HEK293 (cell line): Measurements from ENCODE around the gene FSTL5.

Experiments
- CTCF ChIA-PET: fragments of 350-600 bp; formaldehyde crosslinking; extraction: SDS; loops from one replicate; lab custom pipeline; 2021; ENCODE audit warnings: antibody characterized with exemption; lab: Yijun Ruan, JAX
- POLR2A ChIA-PET: fragments of 300-600 bp; formaldehyde crosslinking; extraction: SDS; loops from one replicate; lab custom pipeline; 2020; ENCODE audit warnings: antibody characterized with exemption, inconsistent platforms; lab: Yijun Ruan, JAX
- H3K27ac ChIP-seq: fragments of 200-500 bp; sonication (Bioruptor generic); 2 replicates; pipeline ENCODE4 v1.5.1; 2014; ENCODE audit warnings: low read depth, low read length, control low read depth, inconsistent platforms; ENCODE audit errors: extremely low read depth
- H3K36me3 ChIP-seq, 2 experiments: fragments of 200-500 bp in 1 of 2; sonication (Bioruptor generic) in 1 of 2; 1 replicate in 1 of 2; 2 replicates in 1 of 2; pipeline ENCODE4 v1.5.1; 2014 to 2017; ENCODE audit warnings: inconsistent platforms in 2 of 2, low read length in 2 of 2; ENCODE audit not compliant: control insufficient read depth in 2 of 2, insufficient read depth in 1 of 2
- H3K4me1 ChIP-seq: fragments of 200-500 bp; sonication (Bioruptor generic); 2 replicates; pipeline ENCODE4 v1.5.1; 2014; ENCODE audit warnings: mild to moderate bottlenecking, low read length, inconsistent platforms; ENCODE audit not compliant: control insufficient read depth, insufficient read depth
- H3K4me3 ChIP-seq: 2 replicates; pipeline ENCODE4 v1.5.1; 2011; ENCODE audit warnings: low read depth, mild to moderate bottlenecking, control low read depth, low read length, moderate library complexity
- H3K9me3 ChIP-seq: fragments of 200-500 bp; sonication (Bioruptor generic); 2 replicates; pipeline ENCODE4 v1.5.1; 2014; ENCODE audit warnings: low read depth, low read length, inconsistent platforms; ENCODE audit not compliant: control insufficient read depth, insufficient read depth
- GLI2 ChIP-seq: fragments of 450-650 bp; formaldehyde crosslinking; IDR thresholded peaks from 2 replicates; pipeline ENCODE4; 2017; ENCODE audit warnings: missing biosample characterization, missing genetic modification characterization, low read depth, borderline replicate concordance
- PRDM1 ChIP-seq: fragments of 450-650 bp; formaldehyde crosslinking; IDR thresholded peaks from 2 replicates; pipeline ENCODE4; 2016; ENCODE audit warnings: missing biosample characterization, missing genetic modification characterization
- ZNF138 ChIP-seq: fragments of 450-650 bp; formaldehyde crosslinking; IDR thresholded peaks from 2 replicates; pipeline ENCODE4 v1.5.1; 2016; ENCODE audit warnings: missing biosample characterization, missing genetic modification characterization, borderline replicate concordance
- ZNF146 ChIP-seq: fragments of 450-650 bp; formaldehyde crosslinking; IDR thresholded peaks from 2 replicates; pipeline ENCODE4 v1.5.1; 2016; ENCODE audit warnings: missing biosample characterization, missing genetic modification characterization
- ZNF175 ChIP-seq: fragments of 450-650 bp; formaldehyde crosslinking; IDR thresholded peaks from 2 replicates; pipeline ENCODE4 v1.5.1; 2016; ENCODE audit warnings: missing biosample characterization, missing genetic modification characterization
- ZNF19 ChIP-seq: fragments of 450-650 bp; formaldehyde crosslinking; IDR thresholded peaks from 2 replicates; pipeline ENCODE4; 2016; ENCODE audit warnings: missing biosample characterization, missing genetic modification characterization, low read depth
- ZNF24 ChIP-seq: fragments of 450-650 bp; formaldehyde crosslinking; IDR thresholded peaks from 2 replicates; pipeline ENCODE4 v1.5.1; 2016; ENCODE audit warnings: missing biosample characterization, missing genetic modification characterization
- ZNF501 ChIP-seq: fragments of 450-650 bp; formaldehyde crosslinking; IDR thresholded peaks from 2 replicates; pipeline ENCODE4 v1.5.1; 2016; ENCODE audit warnings: missing biosample characterization, missing genetic modification characterization
- ZNF658 ChIP-seq: fragments of 450-650 bp; formaldehyde crosslinking; IDR thresholded peaks from 2 replicates; pipeline ENCODE4; 2016; ENCODE audit warnings: missing biosample characterization, missing genetic modification characterization
- ZNF660 ChIP-seq: fragments of 450-650 bp; IDR thresholded peaks from 2 replicates; pipeline ENCODE4 v1.5.1; 2018; ENCODE audit warnings: missing biosample characterization, mild to moderate bottlenecking, missing genetic modification characterization
- ZNF664 ChIP-seq: fragments of 450-650 bp; formaldehyde crosslinking; IDR thresholded peaks from 2 replicates; pipeline ENCODE4 v1.5.1; 2016; ENCODE audit warnings: missing biosample characterization, missing genetic modification characterization
- ZNF777 ChIP-seq: fragments of 450-650 bp; formaldehyde crosslinking; IDR thresholded peaks from 2 replicates; pipeline ENCODE4 v1.5.1; 2017; ENCODE audit warnings: missing biosample characterization, missing genetic modification characterization, borderline replicate concordance
- ZNF843 ChIP-seq: fragments of 450-650 bp; formaldehyde crosslinking; IDR thresholded peaks from 2 replicates; pipeline ENCODE4 v1.5.1; 2016; ENCODE audit warnings: missing biosample characterization, missing genetic modification characterization
- TF ChIP-seq, protein P1 (sequence below): fragments of 450-650 bp; formaldehyde crosslinking; conservative IDR thresholded peaks from 2 replicates; pipeline ENCODE4 v1.5.1; 2016; ENCODE audit warnings: low read depth, missing biosample characterization, missing genetic modification characterization
- TF ChIP-seq, protein P2 (sequence below): fragments of 450-650 bp; formaldehyde crosslinking; IDR thresholded peaks from 2 replicates; pipeline ENCODE4 v1.5.1; 2017; ENCODE audit warnings: missing biosample characterization, missing genetic modification characterization
- TF ChIP-seq, protein P3 (sequence below): fragments of 450-650 bp; formaldehyde crosslinking; IDR thresholded peaks from 2 replicates; pipeline ENCODE4 v1.5.0; 2017; ENCODE audit warnings: missing biosample characterization, missing genetic modification characterization, borderline replicate concordance
- TF ChIP-seq, protein P4 (sequence below): fragments of 450-650 bp; formaldehyde crosslinking; IDR thresholded peaks from 2 replicates; pipeline ENCODE4 v1.5.1; 2016; ENCODE audit warnings: missing biosample characterization, missing genetic modification characterization, low read depth
- TF ChIP-seq, protein P5 (sequence below): fragments of 450-650 bp; formaldehyde crosslinking; IDR thresholded peaks from 2 replicates; pipeline ENCODE4 v1.5.1; 2016; ENCODE audit warnings: missing biosample characterization, missing genetic modification characterization, borderline replicate concordance

Gene FSTL5

DNA sequence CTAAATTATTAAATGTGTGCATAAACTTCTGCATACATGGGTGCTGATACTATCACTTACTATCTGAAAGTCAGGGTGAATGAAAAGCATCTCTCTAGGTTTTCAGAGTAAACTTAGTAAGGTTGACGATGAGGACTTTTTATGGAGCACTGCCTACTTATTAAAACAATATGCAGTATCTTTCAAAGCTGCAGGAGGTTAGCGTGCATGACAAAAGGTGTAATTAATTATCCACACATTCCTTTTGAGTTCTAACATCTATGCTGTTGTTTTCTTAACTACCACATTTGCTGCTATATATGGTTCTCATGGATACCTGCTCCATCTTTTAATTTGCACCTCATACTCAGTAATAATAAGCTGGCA lies 256.2 kb downstream of the FSTL5 start (continued):
- TF ChIP-seq, protein P1, sequence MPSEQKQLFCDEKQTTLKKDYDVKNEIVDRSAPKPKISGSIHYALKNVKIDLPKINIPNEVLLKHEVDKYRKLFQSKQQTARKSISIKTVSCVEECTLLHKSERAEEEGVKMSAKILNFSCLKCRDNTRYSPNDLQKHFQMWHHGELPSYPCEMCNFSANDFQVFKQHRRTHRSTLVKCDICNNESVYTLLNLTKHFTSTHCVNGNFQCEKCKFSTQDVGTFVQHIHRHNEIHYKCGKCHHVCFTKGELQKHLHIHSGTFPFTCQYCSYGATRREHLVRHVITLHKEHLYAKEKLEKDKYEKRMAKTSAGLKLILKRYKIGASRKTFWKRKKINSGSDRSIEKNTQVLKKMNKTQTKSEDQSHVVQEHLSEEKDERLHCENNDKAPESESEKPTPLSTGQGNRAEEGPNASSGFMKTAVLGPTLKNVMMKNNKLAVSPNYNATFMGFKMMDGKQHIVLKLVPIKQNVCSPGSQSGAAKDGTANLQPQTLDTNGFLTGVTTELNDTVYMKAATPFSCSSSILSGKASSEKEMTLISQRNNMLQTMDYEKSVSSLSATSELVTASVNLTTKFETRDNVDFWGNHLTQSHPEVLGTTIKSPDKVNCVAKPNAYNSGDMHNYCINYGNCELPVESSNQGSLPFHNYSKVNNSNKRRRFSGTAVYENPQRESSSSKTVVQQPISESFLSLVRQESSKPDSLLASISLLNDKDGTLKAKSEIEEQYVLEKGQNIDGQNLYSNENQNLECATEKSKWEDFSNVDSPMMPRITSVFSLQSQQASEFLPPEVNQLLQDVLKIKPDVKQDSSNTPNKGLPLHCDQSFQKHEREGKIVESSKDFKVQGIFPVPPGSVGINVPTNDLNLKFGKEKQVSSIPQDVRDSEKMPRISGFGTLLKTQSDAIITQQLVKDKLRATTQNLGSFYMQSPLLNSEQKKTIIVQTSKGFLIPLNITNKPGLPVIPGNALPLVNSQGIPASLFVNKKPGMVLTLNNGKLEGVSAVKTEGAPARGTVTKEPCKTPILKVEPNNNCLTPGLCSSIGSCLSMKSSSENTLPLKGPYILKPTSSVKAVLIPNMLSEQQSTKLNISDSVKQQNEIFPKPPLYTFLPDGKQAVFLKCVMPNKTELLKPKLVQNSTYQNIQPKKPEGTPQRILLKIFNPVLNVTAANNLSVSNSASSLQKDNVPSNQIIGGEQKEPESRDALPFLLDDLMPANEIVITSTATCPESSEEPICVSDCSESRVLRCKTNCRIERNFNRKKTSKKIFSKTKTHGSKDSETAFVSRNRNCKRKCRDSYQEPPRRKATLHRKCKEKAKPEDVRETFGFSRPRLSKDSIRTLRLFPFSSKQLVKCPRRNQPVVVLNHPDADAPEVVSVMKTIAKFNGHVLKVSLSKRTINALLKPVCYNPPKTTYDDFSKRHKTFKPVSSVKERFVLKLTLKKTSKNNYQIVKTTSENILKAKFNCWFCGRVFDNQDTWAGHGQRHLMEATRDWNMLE (tag by site-specific recombination) = no peak
- TF ChIP-seq ZNF138 = no peak
- no peak for TF ChIP-seq ZNF660
- TF ChIP-seq ZNF664 (tag by site-specific recombination) = no peak
- TF ChIP-seq, protein P2, sequence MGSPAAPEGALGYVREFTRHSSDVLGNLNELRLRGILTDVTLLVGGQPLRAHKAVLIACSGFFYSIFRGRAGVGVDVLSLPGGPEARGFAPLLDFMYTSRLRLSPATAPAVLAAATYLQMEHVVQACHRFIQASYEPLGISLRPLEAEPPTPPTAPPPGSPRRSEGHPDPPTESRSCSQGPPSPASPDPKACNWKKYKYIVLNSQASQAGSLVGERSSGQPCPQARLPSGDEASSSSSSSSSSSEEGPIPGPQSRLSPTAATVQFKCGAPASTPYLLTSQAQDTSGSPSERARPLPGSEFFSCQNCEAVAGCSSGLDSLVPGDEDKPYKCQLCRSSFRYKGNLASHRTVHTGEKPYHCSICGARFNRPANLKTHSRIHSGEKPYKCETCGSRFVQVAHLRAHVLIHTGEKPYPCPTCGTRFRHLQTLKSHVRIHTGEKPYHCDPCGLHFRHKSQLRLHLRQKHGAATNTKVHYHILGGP (tag by site-specific recombination) = no peak
- no peak for TF ChIP-seq ZNF658 (tag by site-specific recombination)
- TF ChIP-seq, protein P3, sequence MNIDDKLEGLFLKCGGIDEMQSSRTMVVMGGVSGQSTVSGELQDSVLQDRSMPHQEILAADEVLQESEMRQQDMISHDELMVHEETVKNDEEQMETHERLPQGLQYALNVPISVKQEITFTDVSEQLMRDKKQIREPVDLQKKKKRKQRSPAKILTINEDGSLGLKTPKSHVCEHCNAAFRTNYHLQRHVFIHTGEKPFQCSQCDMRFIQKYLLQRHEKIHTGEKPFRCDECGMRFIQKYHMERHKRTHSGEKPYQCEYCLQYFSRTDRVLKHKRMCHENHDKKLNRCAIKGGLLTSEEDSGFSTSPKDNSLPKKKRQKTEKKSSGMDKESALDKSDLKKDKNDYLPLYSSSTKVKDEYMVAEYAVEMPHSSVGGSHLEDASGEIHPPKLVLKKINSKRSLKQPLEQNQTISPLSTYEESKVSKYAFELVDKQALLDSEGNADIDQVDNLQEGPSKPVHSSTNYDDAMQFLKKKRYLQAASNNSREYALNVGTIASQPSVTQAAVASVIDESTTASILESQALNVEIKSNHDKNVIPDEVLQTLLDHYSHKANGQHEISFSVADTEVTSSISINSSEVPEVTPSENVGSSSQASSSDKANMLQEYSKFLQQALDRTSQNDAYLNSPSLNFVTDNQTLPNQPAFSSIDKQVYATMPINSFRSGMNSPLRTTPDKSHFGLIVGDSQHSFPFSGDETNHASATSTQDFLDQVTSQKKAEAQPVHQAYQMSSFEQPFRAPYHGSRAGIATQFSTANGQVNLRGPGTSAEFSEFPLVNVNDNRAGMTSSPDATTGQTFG (tag by site-specific recombination) = no peak
- no peak for TF ChIP-seq ZNF175 (tag by site-specific recombination)

DNA sequence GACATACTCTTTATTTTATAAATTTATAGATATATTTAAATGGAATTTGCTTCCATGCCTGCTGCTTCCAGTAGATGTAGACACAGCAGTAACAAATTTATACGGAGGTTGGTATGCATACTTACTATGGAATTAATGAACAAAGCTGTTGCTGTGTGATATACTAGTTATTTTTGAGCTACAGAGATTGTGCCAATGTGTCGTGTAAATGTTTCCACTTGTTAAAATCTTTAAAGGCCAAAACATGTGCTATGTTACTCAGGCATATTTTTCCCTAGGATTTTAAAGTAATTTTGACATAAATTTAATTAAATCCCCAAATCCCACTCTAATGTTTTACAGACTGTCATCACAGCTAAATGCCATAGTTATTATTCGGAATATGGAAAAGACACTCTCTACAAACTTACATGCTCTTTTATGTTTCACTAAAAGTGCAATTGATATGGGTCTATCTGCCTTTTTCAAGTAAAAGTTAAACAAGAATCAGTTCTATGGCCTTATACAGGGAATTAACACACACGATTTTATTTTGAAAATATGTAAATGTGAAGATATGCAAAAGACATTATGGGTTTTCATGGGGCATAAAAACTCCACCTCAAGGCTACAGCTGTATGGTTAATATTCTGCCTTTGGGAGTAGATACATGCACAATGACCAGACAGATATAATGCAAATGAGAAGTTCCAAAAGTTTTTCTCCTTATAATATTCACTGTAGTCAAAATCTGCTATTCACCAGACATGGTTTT lies 256.8 kb downstream of the FSTL5 start:
- POLR2A ChIA-PET = no interaction called here
- TF ChIP-seq PRDM1 (tag by site-specific recombination) = no peak
- no peak for TF ChIP-seq ZNF777 (tag by site-specific recombination)
- H3K27ac ChIP-seq = no peak overlapping the region
- CTCF ChIA-PET = no interaction called here
- no peak overlapping the region for H3K4me3 ChIP-seq
- no peaks in the 10 kb centered on the region for H3K4me1 ChIP-seq
- no peaks in the 10 kb centered on the region for H3K9me3 ChIP-seq
- H3K36me3 ChIP-seq = no peaks in the 10 kb centered on the region

DNA sequence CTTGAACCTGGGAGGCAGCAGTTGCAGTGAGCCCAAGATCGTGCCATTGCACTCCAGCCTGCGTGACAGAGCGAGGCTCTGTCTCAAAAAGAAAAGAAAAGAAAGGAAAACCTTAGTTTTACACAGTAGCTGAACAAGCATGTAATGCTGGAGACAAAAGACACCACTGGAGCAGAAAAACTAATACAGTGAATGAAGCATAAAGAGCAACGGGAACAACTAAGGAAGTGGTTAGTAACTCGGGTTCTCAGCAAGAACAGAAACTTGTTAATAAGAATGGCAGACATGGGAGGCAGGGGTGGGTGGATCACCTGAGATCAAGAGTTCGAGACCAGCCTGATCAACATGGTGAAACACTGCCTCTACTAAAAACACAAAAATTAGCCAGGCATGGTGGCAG lies 263.7 kb downstream of the FSTL5 start:
- POLR2A ChIA-PET = no interaction called here
- H3K4me1 ChIP-seq = no peaks in the 10 kb centered on the region
- H3K4me3 ChIP-seq = no peak overlapping the region
- no peaks in the 10 kb centered on the region for H3K9me3 ChIP-seq
- no peaks in the 10 kb centered on the region for H3K36me3 ChIP-seq
- CTCF ChIA-PET = no interaction called here
- no peak overlapping the region for H3K27ac ChIP-seq
- TF ChIP-seq, protein P4, sequence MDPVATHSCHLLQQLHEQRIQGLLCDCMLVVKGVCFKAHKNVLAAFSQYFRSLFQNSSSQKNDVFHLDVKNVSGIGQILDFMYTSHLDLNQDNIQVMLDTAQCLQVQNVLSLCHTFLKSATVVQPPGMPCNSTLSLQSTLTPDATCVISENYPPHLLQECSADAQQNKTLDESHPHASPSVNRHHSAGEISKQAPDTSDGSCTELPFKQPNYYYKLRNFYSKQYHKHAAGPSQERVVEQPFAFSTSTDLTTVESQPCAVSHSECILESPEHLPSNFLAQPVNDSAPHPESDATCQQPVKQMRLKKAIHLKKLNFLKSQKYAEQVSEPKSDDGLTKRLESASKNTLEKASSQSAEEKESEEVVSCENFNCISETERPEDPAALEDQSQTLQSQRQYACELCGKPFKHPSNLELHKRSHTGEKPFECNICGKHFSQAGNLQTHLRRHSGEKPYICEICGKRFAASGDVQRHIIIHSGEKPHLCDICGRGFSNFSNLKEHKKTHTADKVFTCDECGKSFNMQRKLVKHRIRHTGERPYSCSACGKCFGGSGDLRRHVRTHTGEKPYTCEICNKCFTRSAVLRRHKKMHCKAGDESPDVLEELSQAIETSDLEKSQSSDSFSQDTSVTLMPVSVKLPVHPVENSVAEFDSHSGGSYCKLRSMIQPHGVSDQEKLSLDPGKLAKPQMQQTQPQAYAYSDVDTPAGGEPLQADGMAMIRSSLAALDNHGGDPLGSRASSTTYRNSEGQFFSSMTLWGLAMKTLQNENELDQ (tag by site-specific recombination) = no peak
- TF ChIP-seq ZNF146 (tag by site-specific recombination) (no peak), ZNF501 (tag by site-specific recombination) (no peak), ZNF19 (no peak), GLI2 (tag by site-specific recombination) (no peak), ZNF24 (tag by site-specific recombination) (no peak), ZNF843 (tag by site-specific recombination) (no peak)
- TF ChIP-seq, protein P5, sequence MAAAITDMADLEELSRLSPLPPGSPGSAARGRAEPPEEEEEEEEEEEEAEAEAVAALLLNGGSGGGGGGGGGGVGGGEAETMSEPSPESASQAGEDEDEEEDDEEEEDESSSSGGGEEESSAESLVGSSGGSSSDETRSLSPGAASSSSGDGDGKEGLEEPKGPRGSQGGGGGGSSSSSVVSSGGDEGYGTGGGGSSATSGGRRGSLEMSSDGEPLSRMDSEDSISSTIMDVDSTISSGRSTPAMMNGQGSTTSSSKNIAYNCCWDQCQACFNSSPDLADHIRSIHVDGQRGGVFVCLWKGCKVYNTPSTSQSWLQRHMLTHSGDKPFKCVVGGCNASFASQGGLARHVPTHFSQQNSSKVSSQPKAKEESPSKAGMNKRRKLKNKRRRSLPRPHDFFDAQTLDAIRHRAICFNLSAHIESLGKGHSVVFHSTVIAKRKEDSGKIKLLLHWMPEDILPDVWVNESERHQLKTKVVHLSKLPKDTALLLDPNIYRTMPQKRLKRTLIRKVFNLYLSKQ (tag by site-specific recombination) = no peak
